ENCODE results near the gene OSER1.

The OSER1 gene

DNA sequence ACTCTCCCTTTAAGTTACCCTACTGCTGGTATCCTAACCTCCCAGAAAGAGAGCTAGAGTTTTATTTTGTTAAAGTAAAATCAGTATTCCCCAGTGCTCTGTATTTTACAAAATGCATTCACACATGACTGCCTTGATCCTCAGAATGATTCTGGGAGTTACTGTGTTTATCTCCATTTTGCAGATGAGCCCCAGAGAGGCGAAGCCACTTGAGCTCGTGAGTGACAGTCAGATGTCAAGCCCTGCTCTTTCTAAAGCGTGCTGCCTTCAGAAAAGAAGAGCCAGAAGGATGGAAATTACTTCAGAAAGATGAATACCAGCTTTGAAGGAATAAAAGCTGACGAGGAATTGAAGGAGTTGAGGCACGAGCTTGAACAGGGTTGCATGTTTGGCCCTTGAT, 14.1 kb upstream of the OSER1 start:
- H3K27ac ChIP-seq (ENCODE audit: extremely low read depth, low read depth, low read length), result no peak overlapping the region
- TF ChIP-seq ZNF433 (tag by site-specific recombination; IDR thresholded peaks at IDR 0.05; ENCODE audit: low read depth), result no peak
- no peak for TF ChIP-seq ZNF621 (tag by site-specific recombination; IDR thresholded peaks at IDR 0.05)
- no peak for TF ChIP-seq IKZF3 (tag by site-specific recombination; IDR thresholded peaks at IDR 0.05)
- TF ChIP-seq ZNF341 (tag by site-specific recombination; IDR thresholded peaks at IDR 0.05; ENCODE audit: low read depth), result 0 out of 2 replicates have a peak, but pooled peaks have one; percentile 12
- TF ChIP-seq ZNF169 (tag by site-specific recombination; IDR thresholded peaks at IDR 0.05), result no peak
- TF ChIP-seq, protein P1, sequence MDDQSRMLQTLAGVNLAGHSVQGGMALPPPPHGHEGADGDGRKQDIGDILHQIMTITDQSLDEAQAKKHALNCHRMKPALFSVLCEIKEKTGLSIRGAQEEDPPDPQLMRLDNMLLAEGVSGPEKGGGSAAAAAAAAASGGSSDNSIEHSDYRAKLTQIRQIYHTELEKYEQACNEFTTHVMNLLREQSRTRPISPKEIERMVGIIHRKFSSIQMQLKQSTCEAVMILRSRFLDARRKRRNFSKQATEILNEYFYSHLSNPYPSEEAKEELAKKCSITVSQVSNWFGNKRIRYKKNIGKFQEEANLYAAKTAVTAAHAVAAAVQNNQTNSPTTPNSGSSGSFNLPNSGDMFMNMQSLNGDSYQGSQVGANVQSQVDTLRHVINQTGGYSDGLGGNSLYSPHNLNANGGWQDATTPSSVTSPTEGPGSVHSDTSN (CRISPR knock-in tag; IDR thresholded peaks at IDR 0.05), result no peak
- H3K4me1 ChIP-seq (ENCODE audit: control insufficient read depth, insufficient read depth, low read length), result no peaks in the 10 kb centered on the region
- H3K9me3 ChIP-seq (ENCODE audit: control insufficient read depth, insufficient read depth, low read depth, low read length), result no peaks in the 10 kb centered on the region
- ChIA-PET POLR2A (interaction anchor here (0.7 kb wide), 1 partner anchor 108 kb away, joined by 6 read pairs; no protein-coding TSS in a partner anchor), CTCF (interaction anchor here (0.7 to 3.1 kb wide), 8 partner anchors 9 to 160 kb away, joined by 3 to 12 read pairs (median 6); partner anchors contain the start of gene FITM2)
- no peaks in the 10 kb centered on the region for H3K36me3 ChIP-seq (ENCODE audit: control insufficient read depth in 2 of 2, insufficient read depth in 1 of 2, low read length in 2 of 2)
- H3K4me3 ChIP-seq (ENCODE audit: low read depth, low read length), result no peak overlapping the region

GRCh38 chr20:44223721-44224120, 13.2 kb upstream of the OSER1 start:
- Histone ChIP-seq H3K9me3 (ENCODE audit: control insufficient read depth, insufficient read depth, low read depth, low read length) (no peaks in the 10 kb centered on the region), H3K4me1 (ENCODE audit: control insufficient read depth, insufficient read depth, low read length) (no peaks in the 10 kb centered on the region), H3K27ac (ENCODE audit: extremely low read depth, low read depth, low read length) (no peak overlapping the region), H3K36me3 (ENCODE audit: control insufficient read depth in 2 of 2, insufficient read depth in 1 of 2, low read length in 2 of 2) (no peaks in the 10 kb centered on the region), H3K4me3 (ENCODE audit: low read depth, low read length) (no peak overlapping the region)
- CTCF ChIA-PET, result interaction anchor here (0.7 to 3.1 kb wide), 11 partner anchors 8 to 239 kb away, joined by 3 to 12 read pairs (median 4); no protein-coding TSS in a partner anchor
- POLR2A ChIA-PET, result interaction anchor here (0.7 kb wide), 2 partner anchors 107 to 110 kb away, joined by 5 to 6 read pairs; no protein-coding TSS in a partner anchor
- TF ChIP-seq ZNF121 (tag by site-specific recombination; IDR thresholded peaks at IDR 0.05) (no peak), HOXD13 (CRISPR knock-in tag; IDR thresholded peaks at IDR 0.05; ENCODE audit: borderline replicate concordance) (no peak), HOXA7 (CRISPR knock-in tag; IDR thresholded peaks at IDR 0.05; ENCODE audit: borderline replicate concordance) (no peak), ZNF132 (tag by site-specific recombination; IDR thresholded peaks at IDR 0.05; ENCODE audit: borderline replicate concordance) (no peak), ZNF707 (tag by site-specific recombination; IDR thresholded peaks at IDR 0.05) (no peak)

GRCh38 chr20:44222633-44223368, 12.2 kb upstream of the OSER1 start:
- no peaks in the 10 kb centered on the region for H3K4me1 ChIP-seq (ENCODE audit: control insufficient read depth, insufficient read depth, low read length)
- H3K27ac ChIP-seq (ENCODE audit: extremely low read depth, low read depth, low read length), result no peak overlapping the region
- ChIA-PET POLR2A (no interaction called here), CTCF (interaction anchor here (0.8 to 2.0 kb wide), 7 partner anchors 9 to 239 kb away, joined by 3 to 7 read pairs (median 4); no protein-coding TSS in a partner anchor)
- H3K36me3 ChIP-seq (ENCODE audit: control insufficient read depth in 2 of 2, insufficient read depth in 1 of 2, low read length in 2 of 2), result no peaks in the 10 kb centered on the region
- no peak overlapping the region for H3K4me3 ChIP-seq (ENCODE audit: low read depth, low read length)
- TF ChIP-seq, protein P2, sequence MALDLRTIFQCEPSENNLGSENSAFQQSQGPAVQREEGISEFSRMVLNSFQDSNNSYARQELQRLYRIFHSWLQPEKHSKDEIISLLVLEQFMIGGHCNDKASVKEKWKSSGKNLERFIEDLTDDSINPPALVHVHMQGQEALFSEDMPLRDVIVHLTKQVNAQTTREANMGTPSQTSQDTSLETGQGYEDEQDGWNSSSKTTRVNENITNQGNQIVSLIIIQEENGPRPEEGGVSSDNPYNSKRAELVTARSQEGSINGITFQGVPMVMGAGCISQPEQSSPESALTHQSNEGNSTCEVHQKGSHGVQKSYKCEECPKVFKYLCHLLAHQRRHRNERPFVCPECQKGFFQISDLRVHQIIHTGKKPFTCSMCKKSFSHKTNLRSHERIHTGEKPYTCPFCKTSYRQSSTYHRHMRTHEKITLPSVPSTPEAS (tag by site-specific recombination; IDR thresholded peaks at IDR 0.05), result peak; percentile 39; the same call in 1 of the 2 replicates
- TF ChIP-seq ZFHX2 (tag by site-specific recombination; conservative IDR thresholded peaks at IDR 0.05), result no peak
- 0 out of 2 replicates have a peak, but pooled peaks have one; percentile 8 for TF ChIP-seq GLIS1 (tag by site-specific recombination; IDR thresholded peaks at IDR 0.05)
- no peak for TF ChIP-seq ZNF660 (tag by site-specific recombination; IDR thresholded peaks at IDR 0.05)
- no peak for TF ChIP-seq ZNF211 (tag by site-specific recombination; IDR thresholded peaks at IDR 0.05; ENCODE audit: low read depth)
- TF ChIP-seq ZSCAN23 (tag by site-specific recombination; IDR thresholded peaks at IDR 0.05), result no peak
- no peak for TF ChIP-seq ZNF423 (tag by site-specific recombination; IDR thresholded peaks at IDR 0.05)
- 0 out of 2 replicates have a peak, but pooled peaks have one; percentile 17 for TF ChIP-seq ZNF18 (tag by site-specific recombination; IDR thresholded peaks at IDR 0.05)
- TF ChIP-seq ZNF645 (tag by site-specific recombination; IDR thresholded peaks at IDR 0.05), result no peak
- TF ChIP-seq ZIC2 (tag by site-specific recombination; IDR thresholded peaks at IDR 0.05), result 0 out of 2 replicates have a peak, but pooled peaks have one; percentile 18
- H3K9me3 ChIP-seq (ENCODE audit: control insufficient read depth, insufficient read depth, low read depth, low read length), result no peaks in the 10 kb centered on the region

Measured in HEK293 (cell line).